Epidermal melanocyte (primary cell): ENCODE results near the gene ASTN2.

ENCODE experiments used
- DNase-seq: peaks from one replicate; pipeline ENCODE4 v3.0.0; 2011; ENCODE audit warnings: low spot score; ENCODE audit not compliant: insufficient read length

Gene ASTN2

GRCh38 chr9:117413346-117414219 is 1.3 kb downstream of the ASTN2 start:
- no peak for DNase-seq

- no peak for DNase-seq
Measured at GRCh38 chr9:117412841-117413240, 2.0 kb downstream of the ASTN2 start.

GRCh38 chr9:117412006-117412715 is 2.7 kb downstream of the ASTN2 start:
- no peak for DNase-seq

GRCh38 chr9:117411547-117411946 is 3.3 kb downstream of the ASTN2 start:
- no peak for DNase-seq

- no peak for DNase-seq
Measured at GRCh38 chr9:117409321-117409720, 5.5 kb downstream of the ASTN2 start.

- no peak for DNase-seq
Measured at GRCh38 chr9:117407436-117408022, 7.3 kb downstream of the ASTN2 start.

GRCh38 chr9:117405950-117406705 is 8.7 kb downstream of the ASTN2 start:
- no peak for DNase-seq

GRCh38 chr9:117403848-117404247 is 11.0 kb downstream of the ASTN2 start:
- DNase-seq = no peak

- DNase-seq = no peak
Measured at GRCh38 chr9:117403403-117403811, 11.4 kb downstream of the ASTN2 start.

- no peak for DNase-seq
Measured at GRCh38 chr9:117400171-117400570, 14.7 kb downstream of the ASTN2 start.

- no peak for DNase-seq
Measured at GRCh38 chr9:117395151-117395650, 19.7 kb downstream of the ASTN2 start.

GRCh38 chr9:117394655-117395054 is 20.2 kb downstream of the ASTN2 start:
- DNase-seq = no peak

GRCh38 chr9:117392992-117393391 is 21.9 kb downstream of the ASTN2 start:
- no peak for DNase-seq

- DNase-seq = no peak
Measured at GRCh38 chr9:117387422-117387821, 27.4 kb downstream of the ASTN2 start.

GRCh38 chr9:117379341-117379740 is 35.5 kb downstream of the ASTN2 start:
- DNase-seq = no peak

GRCh38 chr9:117377046-117377445 is 37.8 kb downstream of the ASTN2 start:
- no peak for DNase-seq

- no peak for DNase-seq
Measured at GRCh38 chr9:117375956-117376355, 38.9 kb downstream of the ASTN2 start.

- no peak for DNase-seq
Measured at GRCh38 chr9:117374076-117374725, 40.7 kb downstream of the ASTN2 start.

GRCh38 chr9:117368684-117369230 is 46.1 kb downstream of the ASTN2 start:
- no peak for DNase-seq

- no peak for DNase-seq
Measured at GRCh38 chr9:117365438-117365837, 49.4 kb downstream of the ASTN2 start.

GRCh38 chr9:117363006-117363405 is 51.9 kb downstream of the ASTN2 start:
- no peak for DNase-seq
